GM12874 (cell line): ENCODE measurements around the gene HPSE2.

Source experiments
- TF ChIP-seq, protein P1 (sequence below): IDR thresholded peaks from 2 replicates; pipeline ENCODE4 v1.5.1; 2011; ENCODE audit warnings: low read depth, mild to moderate bottlenecking, control low read depth, low read length, moderate library complexity; ENCODE audit not compliant: insufficient read depth

Gene HPSE2

DNA sequence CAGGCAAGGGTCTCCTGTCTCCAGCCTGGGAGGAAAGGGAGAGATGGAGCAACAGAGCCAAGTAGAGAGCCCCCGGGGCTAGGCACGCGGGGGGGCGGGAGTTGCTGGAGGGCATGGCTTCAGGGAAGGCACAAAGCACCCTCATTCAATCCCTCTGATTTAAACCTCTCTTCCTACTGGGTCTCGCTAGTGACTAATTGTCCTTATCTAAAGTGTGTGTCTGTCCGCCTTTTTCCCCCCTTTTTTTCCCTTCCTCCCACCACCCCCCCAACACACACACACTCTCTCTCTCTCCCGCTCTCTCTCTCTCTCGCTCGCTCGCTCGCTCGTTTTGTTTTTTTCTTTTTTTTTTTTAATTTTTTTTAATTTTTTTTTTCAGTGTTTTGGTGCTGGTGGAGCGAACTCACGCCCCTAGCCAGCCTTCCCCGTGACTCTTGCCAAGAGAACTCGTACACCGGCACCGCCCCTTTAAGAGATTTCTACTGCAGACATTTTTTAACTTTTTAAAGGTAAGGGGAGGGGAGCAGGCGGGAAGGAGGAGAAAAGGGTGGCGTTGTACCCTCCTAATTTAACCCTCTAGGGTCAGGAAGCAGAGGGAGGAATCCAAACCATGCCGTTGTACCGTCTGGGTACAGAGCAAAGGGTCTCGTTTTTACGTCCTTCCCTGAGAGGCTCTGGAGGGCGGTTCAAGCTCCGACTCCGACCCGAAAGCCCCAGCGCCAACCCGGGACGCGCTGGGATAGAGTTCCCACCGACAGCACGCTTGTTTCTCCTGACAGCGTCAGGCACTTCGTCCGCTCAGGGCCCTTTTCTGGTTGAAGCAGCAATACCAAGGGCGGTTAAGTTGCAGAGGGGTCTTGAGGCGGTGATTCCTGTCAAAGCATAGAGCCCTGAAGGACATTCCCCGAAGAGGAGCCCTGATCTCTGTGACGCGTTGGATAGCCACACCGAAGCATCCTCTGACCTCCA is at the start of gene HPSE2:
HPSE2 (minus strand) TSS at position 195 of the 969 bp plus-strand sequence.
- TF ChIP-seq, protein P1, sequence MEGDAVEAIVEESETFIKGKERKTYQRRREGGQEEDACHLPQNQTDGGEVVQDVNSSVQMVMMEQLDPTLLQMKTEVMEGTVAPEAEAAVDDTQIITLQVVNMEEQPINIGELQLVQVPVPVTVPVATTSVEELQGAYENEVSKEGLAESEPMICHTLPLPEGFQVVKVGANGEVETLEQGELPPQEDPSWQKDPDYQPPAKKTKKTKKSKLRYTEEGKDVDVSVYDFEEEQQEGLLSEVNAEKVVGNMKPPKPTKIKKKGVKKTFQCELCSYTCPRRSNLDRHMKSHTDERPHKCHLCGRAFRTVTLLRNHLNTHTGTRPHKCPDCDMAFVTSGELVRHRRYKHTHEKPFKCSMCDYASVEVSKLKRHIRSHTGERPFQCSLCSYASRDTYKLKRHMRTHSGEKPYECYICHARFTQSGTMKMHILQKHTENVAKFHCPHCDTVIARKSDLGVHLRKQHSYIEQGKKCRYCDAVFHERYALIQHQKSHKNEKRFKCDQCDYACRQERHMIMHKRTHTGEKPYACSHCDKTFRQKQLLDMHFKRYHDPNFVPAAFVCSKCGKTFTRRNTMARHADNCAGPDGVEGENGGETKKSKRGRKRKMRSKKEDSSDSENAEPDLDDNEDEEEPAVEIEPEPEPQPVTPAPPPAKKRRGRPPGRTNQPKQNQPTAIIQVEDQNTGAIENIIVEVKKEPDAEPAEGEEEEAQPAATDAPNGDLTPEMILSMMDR, result no peak

DNA sequence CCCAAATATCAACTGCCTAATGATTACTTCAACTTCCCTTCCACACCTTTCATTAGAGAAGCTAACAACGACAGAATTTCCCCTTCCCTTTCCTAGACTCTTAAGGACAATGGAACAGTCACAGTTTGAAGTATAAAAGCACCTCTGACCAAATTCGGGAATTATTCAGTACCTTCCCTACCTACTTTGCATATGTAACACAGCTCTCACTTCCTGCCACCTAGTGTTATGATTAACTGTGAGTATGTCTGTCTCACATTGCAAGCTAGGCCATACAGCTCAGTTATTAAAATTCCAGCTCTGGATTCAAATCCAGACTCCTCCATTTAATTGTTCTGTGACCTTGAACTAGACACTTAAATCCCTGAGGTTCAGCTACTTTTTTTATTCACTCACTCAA is 44.8 kb upstream of the HPSE2 start:
- TF ChIP-seq, protein P1, result no peak

DNA sequence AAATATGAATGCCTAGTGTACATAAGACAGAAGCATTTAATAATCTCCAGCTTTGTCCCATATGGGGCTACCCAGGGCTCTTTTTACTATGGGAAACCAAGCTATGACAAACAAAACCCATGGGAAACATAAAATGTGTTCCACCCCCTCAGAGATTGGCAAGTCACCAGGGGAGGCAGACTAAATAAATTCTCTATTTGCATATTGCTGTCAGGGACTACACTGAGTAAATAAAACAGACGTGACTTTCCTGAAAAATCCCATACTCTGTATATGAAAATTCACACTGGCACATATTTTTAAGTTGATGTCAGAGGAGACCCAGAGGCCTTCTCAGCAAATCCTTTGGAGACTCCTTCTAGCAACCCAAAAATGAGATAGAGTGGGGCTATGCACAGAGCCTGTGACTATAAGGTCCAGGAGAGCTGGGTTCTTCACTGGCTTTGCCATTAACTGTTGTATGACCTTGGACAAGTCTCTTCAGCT is 44.0 kb upstream of the HPSE2 start:
- TF ChIP-seq, protein P1, result no peak

DNA sequence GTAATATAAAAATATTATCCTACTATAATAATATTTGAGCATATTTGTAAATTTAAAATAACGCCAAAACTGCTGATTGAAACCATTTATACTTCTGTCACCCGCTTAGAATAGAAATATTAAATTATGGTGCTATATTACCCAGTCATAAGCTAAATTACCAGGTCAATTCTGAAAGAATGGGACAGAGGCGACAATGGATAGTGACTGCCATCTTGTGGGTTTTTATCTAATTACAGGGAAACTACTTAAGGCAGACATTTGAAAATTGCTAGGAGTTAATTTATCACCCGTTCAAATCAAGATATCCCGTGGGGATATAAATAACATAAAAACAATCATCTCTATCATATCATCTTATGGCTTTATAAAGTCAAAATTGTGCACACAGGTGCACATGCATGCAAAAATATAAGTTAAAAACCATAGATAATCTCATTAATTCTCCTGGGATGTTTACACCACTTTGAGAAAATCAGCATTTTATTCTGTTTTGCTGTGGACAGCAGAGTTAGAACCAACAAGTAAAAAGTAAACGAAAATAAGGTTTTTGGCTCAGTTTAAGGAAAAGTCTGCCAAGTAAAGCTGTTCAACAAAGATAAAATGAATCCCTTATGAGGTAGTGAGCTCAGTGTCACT is 41.3 kb upstream of the HPSE2 start:
- TF ChIP-seq, protein P1, result peak; percentile 23; the same call in 1 of the 2 replicates

DNA sequence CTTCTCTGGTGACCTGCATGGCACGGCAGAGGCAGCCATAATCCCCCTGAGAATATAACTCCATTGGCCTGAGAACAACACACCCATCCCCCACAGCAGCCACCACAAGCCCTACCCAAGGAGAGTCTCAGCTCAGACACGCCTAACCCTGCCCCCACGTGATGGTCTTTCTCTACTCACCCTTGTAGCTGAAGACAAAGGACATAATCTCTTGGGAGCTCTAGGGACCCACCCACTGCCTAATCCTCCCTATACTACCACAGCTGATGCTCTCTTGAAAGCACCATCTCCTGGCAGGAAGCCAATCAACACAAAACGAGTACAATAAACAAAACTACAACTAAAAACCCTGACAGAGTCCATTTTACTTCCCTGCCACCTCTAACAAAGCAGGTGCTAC is 30.7 kb upstream of the HPSE2 start:
- TF ChIP-seq, protein P1, result no peak

DNA sequence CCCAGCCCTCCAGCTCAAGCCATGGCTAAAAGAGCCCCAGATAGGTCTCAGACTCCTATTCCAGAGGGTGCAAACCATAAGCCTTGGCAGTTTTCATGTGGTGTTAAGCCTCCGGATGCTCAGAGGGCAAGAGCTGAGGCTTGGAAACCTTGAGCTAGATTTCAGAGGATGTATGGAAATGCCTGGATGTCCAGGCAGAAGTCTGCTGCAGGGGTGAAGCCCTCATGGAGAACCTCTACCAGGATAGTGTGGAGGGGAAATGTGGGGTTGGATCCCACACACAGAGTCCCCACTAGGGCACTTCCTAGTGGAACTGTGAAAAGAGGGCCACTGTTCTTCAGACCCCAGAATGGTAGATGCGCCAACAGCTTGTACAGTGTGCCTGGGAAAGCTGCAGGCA is 13.2 kb upstream of the HPSE2 start:
- TF ChIP-seq, protein P1, result no peak

DNA sequence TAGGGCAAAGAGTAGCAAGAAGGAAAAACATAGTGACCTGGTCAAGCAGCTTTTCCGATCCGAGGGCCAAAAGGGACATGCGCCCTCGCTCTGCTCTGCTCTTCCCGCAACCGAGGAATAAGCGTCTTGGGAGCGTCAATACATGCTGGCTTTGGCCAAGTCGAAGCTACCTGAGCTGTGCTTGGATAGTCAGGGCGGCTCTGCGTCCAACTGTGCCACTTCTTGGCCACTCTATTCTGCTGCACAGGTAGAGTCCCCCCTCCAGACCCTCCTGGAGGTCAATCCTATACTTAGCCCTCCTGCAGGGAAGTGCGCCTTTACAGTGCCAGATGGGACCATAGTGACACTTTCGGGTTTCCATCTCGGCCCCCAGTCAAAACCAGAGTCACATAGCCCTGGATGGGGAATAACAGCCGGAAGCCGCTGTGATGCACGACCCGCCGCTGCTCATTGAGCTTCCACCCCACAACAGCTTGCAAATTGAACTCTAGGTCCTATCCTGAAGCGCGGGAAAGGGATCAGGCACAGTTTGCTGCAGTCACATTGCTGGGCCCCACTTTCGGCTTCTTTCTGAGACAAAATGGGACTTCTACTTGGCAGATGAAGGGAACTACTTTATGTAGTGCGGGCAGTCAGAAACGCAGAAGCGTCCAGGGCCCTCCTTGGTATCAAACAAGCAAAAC is 1.1 kb upstream of the HPSE2 start:
- TF ChIP-seq, protein P1, result no peak
